Measurements from ENCODE around the gene NGF.

NGF gene

GRCh38 chr1:115307661-115308060 is 30.4 kb downstream of the NGF start:
- no peak for DNase-seq

GRCh38 chr1:115306146-115306545 is 31.9 kb downstream of the NGF start:
- DNase-seq, result no peak

- DNase-seq, result no peak
These were observed 34.7 kb downstream of the NGF start for GRCh38 chr1:115303364-115303763.

- no peak for DNase-seq
These were observed 35.6 kb downstream of the NGF start for GRCh38 chr1:115302390-115302961.

GRCh38 chr1:115301438-115302020 is 36.5 kb downstream of the NGF start:
- DNase-seq, result no peak

GRCh38 chr1:115300087-115300876 is 37.8 kb downstream of the NGF start:
- DNase-seq, result no peak

- DNase-seq, result no peak
These were observed 38.8 kb downstream of the NGF start for GRCh38 chr1:115299266-115299665.

- no peak for DNase-seq
These were observed 41.1 kb downstream of the NGF start for GRCh38 chr1:115296981-115297380.

- no peak for DNase-seq
These were observed 41.9 kb downstream of the NGF start for GRCh38 chr1:115295904-115296696.

GRCh38 chr1:115293899-115294298 is 44.1 kb downstream of the NGF start:
- no peak for DNase-seq

GRCh38 chr1:115293006-115293405 is 45.0 kb downstream of the NGF start:
- no peak for DNase-seq

GRCh38 chr1:115291741-115292140 is 46.3 kb downstream of the NGF start:
- DNase-seq, result no peak

GRCh38 chr1:115289940-115290339 is 48.1 kb downstream of the NGF start:
- DNase-seq, result no peak

GRCh38 chr1:115288591-115289198 is 49.4 kb downstream of the NGF start:
- no peak for DNase-seq

GRCh38 chr1:115286431-115287205 is 51.4 kb downstream of the NGF start:
- DNase-seq, result no peak

GRCh38 chr1:115284209-115284608 is 53.8 kb downstream of the NGF start:
- DNase-seq, result no peak

GRCh38 chr1:115283681-115284146 is 54.3 kb downstream of the NGF start:
- DNase-seq, result no peak

- no peak for DNase-seq
These were observed 54.8 kb downstream of the NGF start for GRCh38 chr1:115283249-115283648.

- no peak for DNase-seq
These were observed 55.2 kb downstream of the NGF start for GRCh38 chr1:115282807-115283208.

GRCh38 chr1:115281143-115281542 is 56.9 kb downstream of the NGF start:
- DNase-seq, result no peak

- DNase-seq, result no peak
These were observed 58.0 kb downstream of the NGF start for GRCh38 chr1:115280064-115280463.

GRCh38 chr1:115278211-115278610 is 59.8 kb downstream of the NGF start:
- DNase-seq, result no peak

All from DMS 273 treated with DMSO at 0.1 percent for 48 hours (cell line).